ENCODE data around the gene CSF3R. TPM values are rescaled to one million over a fixed set of nuclear protein-coding genes. Genes with fewer than 3 reads are reported as not detected.
"Not testable (repeated sequence)": the region's sequence is repeated elsewhere in the genome, so short reads cannot be mapped to it uniquely, and the experiment has no call there.

Gene CSF3R
- polyA plus RNA-seq, 1 of the 3 experiments (the other 2 are of a cell fraction) = not detected

GRCh38 chr1:36487906-36488305, 5.2 kb upstream of the CSF3R start:
- Histone ChIP-seq H3K9me3 (no peaks in the 10 kb centered on the region), H3K9ac (no peak overlapping the region), H3K9me2 (no peaks in the 10 kb centered on the region), H2AFZ (ENCODE audit: low read depth) (no peak overlapping the region), H3K27me3 (ENCODE audit: insufficient read depth) (no peaks in the 10 kb centered on the region), H3K4me2 (no peak overlapping the region), H3K79me2 (ENCODE audit: insufficient read depth) (no peaks in the 10 kb centered on the region), H4K20me1 (ENCODE audit: insufficient read depth) (no peaks in the 10 kb centered on the region), H3F3A (replicated peaks; ENCODE audit: insufficient read depth) (no peaks in the 10 kb centered on the region), H3K4me3 (ENCODE audit: low read depth in 2 of 2, low read length in 1 of 2) (no peak overlapping the region), H3K36me3 (replicated peaks in 1 of 2; ENCODE audit: control insufficient read depth in 1 of 2, insufficient read depth in 2 of 2, low read length in 1 of 2) (no peaks in the 10 kb centered on the region), H3K27ac (ENCODE audit: low read depth in 2 of 2, low read length in 1 of 2) (no peak overlapping the region), H3K4me1 (ENCODE audit: control insufficient read depth in 1 of 2, insufficient read depth in 2 of 2, low read depth in 1 of 2, low read length in 1 of 2) (peaks cover 0 to 3% of the 10 kb centered on the region in 2 experiments; a peak in 1 of 4 replicates)
- 56% methylated on average over 3 of the region's 3 CpGs for WGBS (ENCODE audit: low lambda C conversion rate)
- ChIA-PET CTCF (no interaction called here), POLR2A (no interaction called here)
- TF ChIP-seq SMC3 (IDR thresholded peaks at IDR 0.05; ENCODE audit: low read depth, low read length) = no peak
- no peak for TF ChIP-seq MXI1 (IDR thresholded peaks at IDR 0.05; ENCODE audit: low read depth, low read length)
- TF ChIP-seq TAF1 (IDR thresholded peaks at IDR 0.05; ENCODE audit: borderline replicate concordance, low read depth, low read length) = no peak
- no peak for TF ChIP-seq PBX3 (IDR thresholded peaks at IDR 0.05)
- no peak for TF ChIP-seq USF1 (IDR thresholded peaks at IDR 0.05; ENCODE audit: borderline replicate concordance, low read depth)
- no peak for TF ChIP-seq POLR2AphosphoS5 (IDR thresholded peaks at IDR 0.05; ENCODE audit: low read depth, low read length)
- no peak for TF ChIP-seq RXRA (IDR thresholded peaks at IDR 0.05; ENCODE audit: borderline replicate concordance, low read depth)
- no peak for TF ChIP-seq CHD2 (IDR thresholded peaks at IDR 0.05; ENCODE audit: low read length, partially characterized antibody)
- no peak for TF ChIP-seq FOXM1 (IDR thresholded peaks at IDR 0.05; ENCODE audit: low read depth)
- no peak for TF ChIP-seq GATA2 (CRISPR knock-in tag; IDR thresholded peaks at IDR 0.05)
- TF ChIP-seq EP300 (IDR thresholded peaks at IDR 0.05; ENCODE audit: borderline replicate concordance in 1 of 2, low read depth in 1 of 2, low read length in 1 of 2) = no peak
- no peak for TF ChIP-seq RCOR1 (IDR thresholded peaks at IDR 0.05; ENCODE audit: low read length)
- TF ChIP-seq CTCF (IDR thresholded peaks at IDR 0.05) = no peak
- no peak for TF ChIP-seq EZH2phosphoT487 (IDR thresholded peaks at IDR 0.05; ENCODE audit: borderline replicate concordance, low read depth)
- no peak for TF ChIP-seq TEAD4 (IDR thresholded peaks at IDR 0.05; ENCODE audit: borderline replicate concordance, insufficient read depth)
- no peak for DNase-seq

GRCh38 chr1:36487336-36487725, 4.6 kb upstream of the CSF3R start:
- H3K9ac ChIP-seq; H2AFZ ChIP-seq (ENCODE audit: low read depth); POLR2A ChIA-PET; H3K9me2 ChIP-seq; H3K27me3 ChIP-seq (ENCODE audit: insufficient read depth); DNase-seq; H3K4me2 ChIP-seq; H4K20me1 ChIP-seq (ENCODE audit: insufficient read depth); H3F3A ChIP-seq (replicated peaks; ENCODE audit: insufficient read depth); H3K9me3 ChIP-seq; H3K4me1 ChIP-seq (ENCODE audit: control insufficient read depth in 1 of 2, insufficient read depth in 2 of 2, low read depth in 1 of 2, low read length in 1 of 2); H3K4me3 ChIP-seq (ENCODE audit: low read depth in 2 of 2, low read length in 1 of 2); H3K36me3 ChIP-seq (replicated peaks in 1 of 2; ENCODE audit: control insufficient read depth in 1 of 2, insufficient read depth in 2 of 2, low read length in 1 of 2); H3K27ac ChIP-seq (ENCODE audit: low read depth in 2 of 2, low read length in 1 of 2); H3K79me2 ChIP-seq (ENCODE audit: insufficient read depth): not testable (repeated sequence)
- 83% methylated on average over 9 of the region's 9 CpGs for WGBS (ENCODE audit: low lambda C conversion rate)
- CTCF ChIA-PET = interaction anchor here (1.1 kb wide), 2 partner anchors 14 to 88 kb away, joined by 3 to 5 read pairs; no protein-coding TSS in a partner anchor
